ENCODE results near the gene AMOTL1.

DNA sequence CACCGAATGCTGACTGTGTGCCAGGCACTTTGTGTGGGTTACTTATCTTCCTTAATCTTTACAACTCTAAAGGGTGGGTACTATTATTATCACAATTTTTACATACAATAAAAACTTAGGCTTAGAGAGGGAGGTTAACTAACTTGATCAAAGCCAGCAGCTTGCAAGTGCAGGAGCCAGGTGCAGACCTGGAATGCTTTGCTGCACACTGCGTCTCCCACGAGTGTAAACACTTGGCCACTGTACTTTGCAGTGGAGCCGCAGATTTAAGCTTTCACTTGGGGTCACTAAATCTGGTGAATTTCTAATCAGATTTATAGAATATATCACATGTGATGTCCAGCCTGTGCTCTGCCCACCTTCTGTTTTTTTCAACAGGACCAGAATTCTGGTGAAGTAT is 36.7 kb downstream of the AMOTL1 start:
- TF ChIP-seq, protein P1, sequence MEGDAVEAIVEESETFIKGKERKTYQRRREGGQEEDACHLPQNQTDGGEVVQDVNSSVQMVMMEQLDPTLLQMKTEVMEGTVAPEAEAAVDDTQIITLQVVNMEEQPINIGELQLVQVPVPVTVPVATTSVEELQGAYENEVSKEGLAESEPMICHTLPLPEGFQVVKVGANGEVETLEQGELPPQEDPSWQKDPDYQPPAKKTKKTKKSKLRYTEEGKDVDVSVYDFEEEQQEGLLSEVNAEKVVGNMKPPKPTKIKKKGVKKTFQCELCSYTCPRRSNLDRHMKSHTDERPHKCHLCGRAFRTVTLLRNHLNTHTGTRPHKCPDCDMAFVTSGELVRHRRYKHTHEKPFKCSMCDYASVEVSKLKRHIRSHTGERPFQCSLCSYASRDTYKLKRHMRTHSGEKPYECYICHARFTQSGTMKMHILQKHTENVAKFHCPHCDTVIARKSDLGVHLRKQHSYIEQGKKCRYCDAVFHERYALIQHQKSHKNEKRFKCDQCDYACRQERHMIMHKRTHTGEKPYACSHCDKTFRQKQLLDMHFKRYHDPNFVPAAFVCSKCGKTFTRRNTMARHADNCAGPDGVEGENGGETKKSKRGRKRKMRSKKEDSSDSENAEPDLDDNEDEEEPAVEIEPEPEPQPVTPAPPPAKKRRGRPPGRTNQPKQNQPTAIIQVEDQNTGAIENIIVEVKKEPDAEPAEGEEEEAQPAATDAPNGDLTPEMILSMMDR (conservative IDR thresholded peaks at IDR 0.05) = no peak
- TF ChIP-seq ZFX (IDR thresholded peaks at IDR 0.05) = no peak
